Ascending aorta (tissue), 2 donors: Measurements from ENCODE around the gene EML5. TPM values are rescaled to one million over a fixed set of nuclear protein-coding genes. Genes with fewer than 3 reads are reported as not detected.
A peak's percentile ranks its signal among the peaks of the same experiment; 100 is the strongest.

Source experiments
- DNase-seq, 2 donors: peaks; one replicate each; pipeline ENCODE4 v3.0.0-alpha.2; 2019; ENCODE audit warnings: low spot score in 2 of 2
- H3K27ac ChIP-seq, 2 donors: fragments of 200-600 bp; sonication (generic); one replicate each; pipeline ENCODE4 v1.5.1; 2016 to 2017; ENCODE audit warnings: mild to moderate bottlenecking in 1 of 2
- H3K27me3 ChIP-seq: fragments of 200-600 bp; sonication (generic); one replicate; pipeline ENCODE4 v1.5.1; 2017
- H3K36me3 ChIP-seq, 2 donors: fragments of 200-600 bp; sonication (generic); one replicate each; pipeline ENCODE4 v1.5.1; 2016
- H3K4me1 ChIP-seq, 2 donors: fragments of 200-600 bp; sonication (generic); one replicate each; pipeline ENCODE4 v1.5.1; 2016 to 2017; ENCODE audit warnings: mild to moderate bottlenecking in 1 of 2
- H3K4me3 ChIP-seq, 2 donors: fragments of 200-600 bp; sonication (generic); one replicate each; pipeline ENCODE4 v1.5.1; 2016 to 2017; ENCODE audit warnings: mild to moderate bottlenecking in 1 of 2
- H3K9me3 ChIP-seq, 2 donors: fragments of 200-600 bp; sonication (generic); one replicate each; pipeline ENCODE4 v1.5.1; 2016
- intact Hi-C: fragments of 100-400 bp; cut with DNase I; formaldehyde crosslinking; loops from one replicate; pipeline ENCODE4 v1.15.1; 2023
- total RNA-seq: library from RNA; depleted of rRNA; stranded (reverse); fragments of >200 nt; gene quantifications from one replicate; pipeline ENCODE4 v1.1.0, GENCODE V29; 2016
- TF ChIP-seq, protein P1 (sequence below), 3 experiments: fragments of 200-600 bp in 2 of 3; fragments of 450-650 bp in 1 of 3; sonication (generic) in 2 of 3; IDR thresholded peaks; one replicate each; pipeline ENCODE4 v1.5.1; 2016 to 2019; ENCODE audit warnings: antibody characterized with exemption in 3 of 3, mild to moderate bottlenecking in 1 of 3, moderate library complexity in 1 of 3

Gene EML5
- total RNA-seq, 1 donor from 2014 or later: 0.21 TPM

- Histone ChIP-seq H3K4me1 (no peaks in the 10 kb centered on the region), H3K27ac (no peak overlapping the region), H3K9me3 (no peaks in the 10 kb centered on the region), H3K4me3 (no peak overlapping the region), H3K36me3 (no peaks in the 10 kb centered on the region), H3K27me3 (no peaks in the 10 kb centered on the region)
- intact Hi-C loops: no loop called here
- no peak for DNase-seq
- TF ChIP-seq, protein P1, sequence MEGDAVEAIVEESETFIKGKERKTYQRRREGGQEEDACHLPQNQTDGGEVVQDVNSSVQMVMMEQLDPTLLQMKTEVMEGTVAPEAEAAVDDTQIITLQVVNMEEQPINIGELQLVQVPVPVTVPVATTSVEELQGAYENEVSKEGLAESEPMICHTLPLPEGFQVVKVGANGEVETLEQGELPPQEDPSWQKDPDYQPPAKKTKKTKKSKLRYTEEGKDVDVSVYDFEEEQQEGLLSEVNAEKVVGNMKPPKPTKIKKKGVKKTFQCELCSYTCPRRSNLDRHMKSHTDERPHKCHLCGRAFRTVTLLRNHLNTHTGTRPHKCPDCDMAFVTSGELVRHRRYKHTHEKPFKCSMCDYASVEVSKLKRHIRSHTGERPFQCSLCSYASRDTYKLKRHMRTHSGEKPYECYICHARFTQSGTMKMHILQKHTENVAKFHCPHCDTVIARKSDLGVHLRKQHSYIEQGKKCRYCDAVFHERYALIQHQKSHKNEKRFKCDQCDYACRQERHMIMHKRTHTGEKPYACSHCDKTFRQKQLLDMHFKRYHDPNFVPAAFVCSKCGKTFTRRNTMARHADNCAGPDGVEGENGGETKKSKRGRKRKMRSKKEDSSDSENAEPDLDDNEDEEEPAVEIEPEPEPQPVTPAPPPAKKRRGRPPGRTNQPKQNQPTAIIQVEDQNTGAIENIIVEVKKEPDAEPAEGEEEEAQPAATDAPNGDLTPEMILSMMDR (IDR thresholded peaks at IDR 0.05): no peak
Observed at GRCh38 chr14:88804477-88804876, 11.7 kb upstream of the EML5 start.

- intact Hi-C loops: no loop called here
- Histone ChIP-seq H3K27me3 (no peaks in the 10 kb centered on the region), H3K4me1 (no peaks in the 10 kb centered on the region), H3K9me3 (no peaks in the 10 kb centered on the region), H3K27ac (no peak overlapping the region), H3K4me3 (no peak overlapping the region), H3K36me3 (no peaks in the 10 kb centered on the region)
- no peak for DNase-seq
- TF ChIP-seq, protein P1 (IDR thresholded peaks at IDR 0.05): no peak
Observed at GRCh38 chr14:88804035-88804434, 11.3 kb upstream of the EML5 start.

DNA sequence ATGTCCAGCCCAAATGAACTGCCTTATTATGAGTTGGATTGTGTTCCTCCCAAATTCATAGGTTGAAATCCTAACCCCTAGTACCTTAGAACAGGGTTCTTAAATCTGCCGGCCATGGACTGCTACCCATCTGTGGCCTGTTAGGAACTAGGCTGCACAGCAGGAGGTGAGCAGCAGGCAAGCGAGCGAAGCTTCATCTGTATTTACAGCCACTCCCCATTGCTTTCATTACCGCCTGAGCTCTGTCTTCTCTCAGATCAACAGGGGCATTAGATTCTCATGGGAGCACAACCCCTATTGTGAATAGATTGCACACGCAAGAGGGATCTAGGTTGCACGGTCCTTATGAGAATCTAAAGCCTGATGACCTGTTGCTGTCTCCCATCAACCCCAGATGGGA lies 9.8 kb upstream of the EML5 start:
- Histone ChIP-seq H3K4me3 (no peak overlapping the region), H3K9me3 (no peaks in the 10 kb centered on the region), H3K36me3 (no peaks in the 10 kb centered on the region), H3K4me1 (no peaks in the 10 kb centered on the region), H3K27me3 (no peaks in the 10 kb centered on the region), H3K27ac (no peak overlapping the region)
- DNase-seq: no peak
- intact Hi-C loops: no loop called here
- TF ChIP-seq, protein P1 (IDR thresholded peaks at IDR 0.05): no peak

GRCh38 chr14:88799522-88799921 lies 6.8 kb upstream of the EML5 start:
- Histone ChIP-seq H3K27me3 (no peaks in the 10 kb centered on the region), H3K4me3 (no peak overlapping the region), H3K27ac (no peak overlapping the region), H3K36me3 (no peaks in the 10 kb centered on the region), H3K4me1 (no peaks in the 10 kb centered on the region), H3K9me3 (no peaks in the 10 kb centered on the region)
- DNase-seq: no peak
- TF ChIP-seq, protein P1 (IDR thresholded peaks at IDR 0.05): no peak
- intact Hi-C loops: no loop called here

DNA sequence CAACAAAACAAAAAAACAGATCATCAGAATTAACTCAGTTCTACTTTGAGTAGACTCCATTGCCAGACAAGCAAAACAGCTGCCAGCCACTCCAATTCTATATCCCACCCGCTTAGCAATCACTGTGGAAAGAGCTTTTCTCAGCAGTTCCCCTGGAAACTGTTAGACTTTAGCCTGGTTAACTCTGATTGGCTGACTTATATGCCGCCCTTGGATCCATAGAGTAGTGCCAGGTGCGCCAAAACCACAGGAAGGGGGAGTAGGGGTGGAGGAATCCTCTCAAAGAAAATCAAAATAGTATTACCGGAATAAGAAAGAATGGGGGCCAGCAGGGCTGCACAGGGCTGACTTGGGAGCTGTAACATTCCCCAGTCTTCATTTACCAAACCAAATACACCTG lies 5.4 kb upstream of the EML5 start:
- DNase-seq: no peak
- TF ChIP-seq, protein P1 (IDR thresholded peaks at IDR 0.05): no peak
- Histone ChIP-seq H3K4me1 (peaks cover 0 to 2% of the 10 kb centered on the region in 2 donors), H3K36me3 (no peaks in the 10 kb centered on the region), H3K4me3 (no peak overlapping the region), H3K27me3 (no peaks in the 10 kb centered on the region), H3K9me3 (no peaks in the 10 kb centered on the region), H3K27ac (no peak overlapping the region)
- intact Hi-C loops: no loop called here

DNA sequence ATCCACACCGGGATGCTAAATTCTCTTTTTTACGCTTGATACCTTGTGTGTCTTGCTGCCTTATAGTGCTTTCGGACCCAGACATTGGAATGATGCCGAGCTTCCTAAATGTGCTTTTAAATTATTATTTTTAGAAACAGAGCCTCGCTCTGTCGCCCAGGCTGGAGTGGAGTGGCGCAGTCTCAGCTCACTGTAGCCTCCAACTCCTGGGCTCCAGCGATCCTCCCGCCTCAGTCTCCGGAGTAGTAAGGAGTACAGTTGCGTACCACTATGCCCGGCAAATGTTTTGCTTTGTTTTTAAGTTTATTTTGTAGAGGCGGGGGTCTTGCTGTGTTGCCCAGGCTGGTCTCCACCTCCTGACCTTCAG lies 489 bp upstream of the EML5 start:
- TF ChIP-seq, protein P1 (IDR thresholded peaks at IDR 0.05): no peak
- Histone ChIP-seq H3K4me3 (peak overlapping the region; percentile 71 to 94), H3K36me3 (no peaks in the 10 kb centered on the region), H3K9me3 (no peaks in the 10 kb centered on the region), H3K27ac (peak overlapping the region in 1 of 2 donors; percentile 81), H3K27me3 (no peaks in the 10 kb centered on the region), H3K4me1 (peaks cover 3 to 8% of the 10 kb centered on the region in 2 donors)
- DNase-seq: peak in 1 of 2 donors; percentile 62
- intact Hi-C loops: loop anchor here (2.0 to 5.0 kb wide), 2 partner anchors 42 to 74 kb away; no protein-coding TSS in a partner anchor
